ENCODE results near the gene EPHB1. TPM values are rescaled to one million over a fixed set of nuclear protein-coding genes. Genes with fewer than 3 reads are reported as not detected.

The EPHB1 gene
- total and polyA plus RNA-seq, 2 experiments from 2014 or later, result 0.45 to 1.7 TPM

GRCh38 chr3:134944429-134944828 lies 149.4 kb downstream of the EPHB1 start:
- no peak overlapping the region for H3K27ac ChIP-seq
- no peak for TF ChIP-seq CTCF (IDR thresholded peaks at IDR 0.05; ENCODE audit: low read depth, low read length)
- no peak overlapping the region for H3K4me3 ChIP-seq
- H3K4me1 ChIP-seq (ENCODE audit: low read depth), result no peaks in the 10 kb centered on the region
- peaks cover 15% of the 10 kb centered on the region for H3K27me3 ChIP-seq
- H3K36me3 ChIP-seq, result no peaks in the 10 kb centered on the region
- no peaks in the 10 kb centered on the region for H3K9me3 ChIP-seq (ENCODE audit: low read depth)
- no peak for DNase-seq (ENCODE audit: low read depth in 1 of 2, low spot score in 1 of 2)

- H3K4me1 ChIP-seq (ENCODE audit: low read depth), result no peaks in the 10 kb centered on the region
Measured at GRCh38 chr3:134949150-134949549, 154.1 kb downstream of the EPHB1 start.

GRCh38 chr3:134952371-134952770 lies 157.3 kb downstream of the EPHB1 start:
- H3K9me3 ChIP-seq (ENCODE audit: low read depth), result no peaks in the 10 kb centered on the region
- no peaks in the 10 kb centered on the region for H3K4me1 ChIP-seq (ENCODE audit: low read depth)
- H3K27ac ChIP-seq, result no peak overlapping the region
- DNase-seq (ENCODE audit: low read depth in 1 of 2, low spot score in 1 of 2), result no peak
- no peak overlapping the region for H3K4me3 ChIP-seq
- no peak for TF ChIP-seq CTCF (IDR thresholded peaks at IDR 0.05; ENCODE audit: low read depth, low read length)
- H3K27me3 ChIP-seq, result no peaks in the 10 kb centered on the region
- H3K36me3 ChIP-seq, result no peaks in the 10 kb centered on the region

More at GRCh38 chr3:134949150-134949549, 154.1 kb downstream of the EPHB1 start:
- Histone ChIP-seq H3K27me3 (no peaks in the 10 kb centered on the region), H3K9me3 (ENCODE audit: low read depth) (no peaks in the 10 kb centered on the region), H3K27ac (no peak overlapping the region), H3K36me3 (no peaks in the 10 kb centered on the region), H3K4me3 (no peak overlapping the region)
- no peak for TF ChIP-seq CTCF (IDR thresholded peaks at IDR 0.05; ENCODE audit: low read depth, low read length)
- no peak for DNase-seq (ENCODE audit: low read depth in 1 of 2, low spot score in 1 of 2)

- Histone ChIP-seq H3K4me1 (ENCODE audit: low read depth) (no peaks in the 10 kb centered on the region), H3K9me3 (ENCODE audit: low read depth) (no peaks in the 10 kb centered on the region), H3K4me3 (no peak overlapping the region), H3K36me3 (no peaks in the 10 kb centered on the region), H3K27ac (no peak overlapping the region), H3K27me3 (no peaks in the 10 kb centered on the region)
- no peak for DNase-seq (ENCODE audit: low read depth in 1 of 2, low spot score in 1 of 2)
- TF ChIP-seq CTCF (IDR thresholded peaks at IDR 0.05; ENCODE audit: low read depth, low read length), result no peak
Measured at GRCh38 chr3:134955874-134956273, 160.8 kb downstream of the EPHB1 start.

DNA sequence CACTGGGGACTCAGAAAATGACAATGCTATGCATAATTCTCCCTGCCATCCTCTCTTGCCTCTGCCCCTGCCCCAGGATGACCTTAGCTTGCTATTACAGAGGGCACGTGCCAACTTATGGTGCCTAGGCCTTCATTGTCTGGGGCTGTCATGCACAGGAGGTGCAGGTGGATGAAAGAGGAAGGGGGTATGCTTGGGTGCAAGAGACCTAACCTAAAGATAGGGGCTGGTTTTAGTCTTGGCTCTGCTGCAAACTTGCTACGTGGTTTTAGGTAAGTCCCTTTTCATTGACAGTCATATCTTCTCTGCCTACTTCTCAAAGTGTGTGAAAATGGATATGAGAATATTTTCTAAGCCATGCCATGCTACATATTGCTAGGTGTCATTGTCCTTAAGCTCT lies 161.3 kb downstream of the EPHB1 start:
- H3K36me3 ChIP-seq, result no peaks in the 10 kb centered on the region
- TF ChIP-seq CTCF (IDR thresholded peaks at IDR 0.05; ENCODE audit: low read depth, low read length), result no peak
- H3K4me3 ChIP-seq, result no peak overlapping the region
- no peaks in the 10 kb centered on the region for H3K27me3 ChIP-seq
- H3K9me3 ChIP-seq (ENCODE audit: low read depth), result no peaks in the 10 kb centered on the region
- no peak for DNase-seq (ENCODE audit: low read depth in 1 of 2, low spot score in 1 of 2)
- H3K27ac ChIP-seq, result no peak overlapping the region
- no peaks in the 10 kb centered on the region for H3K4me1 ChIP-seq (ENCODE audit: low read depth)

- TF ChIP-seq CTCF (IDR thresholded peaks at IDR 0.05; ENCODE audit: low read depth, low read length), result no peak
- Histone ChIP-seq H3K4me3 (no peak overlapping the region), H3K9me3 (ENCODE audit: low read depth) (no peaks in the 10 kb centered on the region), H3K36me3 (no peaks in the 10 kb centered on the region), H3K4me1 (ENCODE audit: low read depth) (no peaks in the 10 kb centered on the region), H3K27ac (no peak overlapping the region), H3K27me3 (no peaks in the 10 kb centered on the region)
- DNase-seq (ENCODE audit: low read depth in 1 of 2, low spot score in 1 of 2), result no peak
Measured at GRCh38 chr3:134956844-134957243, 161.8 kb downstream of the EPHB1 start.

Measured in cardiac muscle cell (in vitro differentiated cells and primary cell).